Measurements from ENCODE around the gene GPC4.

The GPC4 gene

DNA sequence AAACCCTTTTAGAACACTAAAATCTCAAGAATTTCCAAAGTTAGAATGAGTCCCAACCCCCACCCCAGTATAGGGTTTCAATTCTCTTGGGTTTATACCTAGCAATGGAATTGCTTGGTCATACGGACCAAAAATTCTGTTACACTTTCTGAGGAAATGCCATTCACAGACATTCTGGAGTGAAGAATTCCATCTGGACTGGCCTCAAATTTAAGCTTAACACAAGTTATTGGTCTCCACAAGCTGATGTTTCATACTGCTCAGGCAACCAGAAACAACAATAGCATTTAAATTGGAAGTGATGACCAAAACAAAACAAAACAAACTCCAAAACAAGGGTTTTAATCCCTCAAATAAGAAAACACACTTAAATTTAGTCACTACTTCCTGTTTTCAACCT is 51.1 kb downstream of the GPC4 start:
- TF ChIP-seq, protein P1, sequence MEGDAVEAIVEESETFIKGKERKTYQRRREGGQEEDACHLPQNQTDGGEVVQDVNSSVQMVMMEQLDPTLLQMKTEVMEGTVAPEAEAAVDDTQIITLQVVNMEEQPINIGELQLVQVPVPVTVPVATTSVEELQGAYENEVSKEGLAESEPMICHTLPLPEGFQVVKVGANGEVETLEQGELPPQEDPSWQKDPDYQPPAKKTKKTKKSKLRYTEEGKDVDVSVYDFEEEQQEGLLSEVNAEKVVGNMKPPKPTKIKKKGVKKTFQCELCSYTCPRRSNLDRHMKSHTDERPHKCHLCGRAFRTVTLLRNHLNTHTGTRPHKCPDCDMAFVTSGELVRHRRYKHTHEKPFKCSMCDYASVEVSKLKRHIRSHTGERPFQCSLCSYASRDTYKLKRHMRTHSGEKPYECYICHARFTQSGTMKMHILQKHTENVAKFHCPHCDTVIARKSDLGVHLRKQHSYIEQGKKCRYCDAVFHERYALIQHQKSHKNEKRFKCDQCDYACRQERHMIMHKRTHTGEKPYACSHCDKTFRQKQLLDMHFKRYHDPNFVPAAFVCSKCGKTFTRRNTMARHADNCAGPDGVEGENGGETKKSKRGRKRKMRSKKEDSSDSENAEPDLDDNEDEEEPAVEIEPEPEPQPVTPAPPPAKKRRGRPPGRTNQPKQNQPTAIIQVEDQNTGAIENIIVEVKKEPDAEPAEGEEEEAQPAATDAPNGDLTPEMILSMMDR (IDR thresholded peaks at IDR 0.05; ENCODE audit: control insufficient read depth, extremely low read depth, insufficient read depth) = no peak
- no peak for DNase-seq (ENCODE audit: low read depth)
- H3K4me3 ChIP-seq (ENCODE audit: low read depth, low read length) = no peak overlapping the region

DNA sequence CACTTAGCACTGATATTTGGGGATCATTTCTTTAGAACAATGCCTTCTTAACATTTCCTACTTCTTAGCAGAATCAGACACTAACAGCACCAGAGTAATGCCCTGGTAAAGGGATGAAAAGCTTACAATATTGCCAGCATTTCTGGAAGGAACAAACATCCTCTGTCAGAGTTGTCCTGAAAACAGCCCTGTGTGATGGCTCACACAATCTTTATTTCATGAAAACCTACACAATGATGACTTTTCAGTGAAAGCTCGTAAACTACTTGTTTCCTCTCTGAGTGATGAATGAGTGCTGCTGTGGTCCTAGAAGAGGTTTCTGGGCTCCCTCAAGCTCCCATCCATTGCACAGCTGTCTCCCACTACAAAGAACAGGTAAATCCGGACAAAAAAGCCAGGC is 52.8 kb downstream of the GPC4 start:
- no peak overlapping the region for H3K4me3 ChIP-seq (ENCODE audit: low read depth, low read length)
- DNase-seq (ENCODE audit: low read depth) = no peak
- TF ChIP-seq, protein P1 (IDR thresholded peaks at IDR 0.05; ENCODE audit: control insufficient read depth, extremely low read depth, insufficient read depth) = no peak

DNA sequence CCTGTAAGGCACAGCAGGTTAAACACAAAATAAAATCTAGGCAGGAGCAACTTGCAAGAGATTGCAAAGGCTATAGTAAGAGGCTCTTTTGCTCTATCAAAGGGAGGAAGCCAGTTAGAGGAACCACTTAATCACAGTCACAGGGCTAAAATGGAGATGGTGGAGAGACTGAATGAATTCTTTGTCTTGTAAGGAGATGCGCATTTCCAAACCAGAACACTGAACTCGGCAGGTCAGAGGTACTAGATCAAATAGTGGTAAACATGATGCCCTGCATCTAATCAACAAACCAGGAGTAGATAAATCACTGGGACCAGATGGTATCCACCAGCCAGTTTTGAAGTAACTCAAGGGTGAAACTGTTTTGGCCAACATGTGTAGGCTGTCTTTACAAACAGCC is 55.8 kb downstream of the GPC4 start:
- no peak overlapping the region for H3K4me3 ChIP-seq (ENCODE audit: low read depth, low read length)
- no peak for DNase-seq (ENCODE audit: low read depth)
- TF ChIP-seq, protein P1 (IDR thresholded peaks at IDR 0.05; ENCODE audit: control insufficient read depth, extremely low read depth, insufficient read depth) = no peak

DNA sequence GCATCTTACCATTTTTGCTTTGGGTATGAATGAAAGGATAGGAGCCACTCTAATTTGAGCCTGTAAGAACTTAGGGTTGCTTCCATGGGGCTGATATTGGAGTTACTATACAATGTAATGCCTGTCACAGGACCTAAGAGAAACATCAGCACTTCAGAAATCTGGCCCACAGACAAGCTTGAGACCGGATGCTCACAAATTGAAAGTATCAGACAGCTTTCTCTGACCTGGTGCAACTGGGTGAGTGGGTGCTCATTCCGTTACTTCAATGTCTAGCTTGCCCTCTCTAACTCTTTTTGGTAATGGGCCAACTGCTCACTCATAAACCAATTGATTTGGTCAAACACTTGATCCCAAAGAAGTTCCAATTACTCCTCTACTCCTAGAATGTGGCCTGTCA is 62.1 kb downstream of the GPC4 start:
- TF ChIP-seq, protein P1 (IDR thresholded peaks at IDR 0.05; ENCODE audit: control insufficient read depth, extremely low read depth, insufficient read depth) = no peak
- H3K4me3 ChIP-seq (ENCODE audit: low read depth, low read length) = no peak overlapping the region
- no peak for DNase-seq (ENCODE audit: low read depth)

DNA sequence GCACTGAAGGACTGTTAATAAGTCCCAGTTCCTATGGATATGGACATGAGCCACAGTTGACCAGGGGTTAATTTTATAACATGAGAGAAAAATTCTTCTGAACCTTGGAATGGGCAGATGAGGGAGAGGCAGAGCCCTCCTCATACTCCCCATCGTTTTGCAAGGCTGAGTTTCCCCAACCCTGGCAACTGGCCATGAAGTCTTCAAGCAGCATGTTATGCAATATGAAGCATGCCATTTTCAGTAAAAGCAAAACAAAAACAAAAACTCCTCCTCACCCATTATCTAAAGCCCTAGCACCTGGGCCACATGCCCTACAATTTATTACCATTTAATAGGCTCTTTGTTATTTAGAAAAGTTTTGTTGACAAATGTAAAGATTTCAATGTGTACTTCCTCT is 64.5 kb downstream of the GPC4 start:
- DNase-seq (ENCODE audit: low read depth) = no peak
- TF ChIP-seq, protein P1 (IDR thresholded peaks at IDR 0.05; ENCODE audit: control insufficient read depth, extremely low read depth, insufficient read depth) = no peak
- H3K4me3 ChIP-seq (ENCODE audit: low read depth, low read length) = no peak overlapping the region

DNA sequence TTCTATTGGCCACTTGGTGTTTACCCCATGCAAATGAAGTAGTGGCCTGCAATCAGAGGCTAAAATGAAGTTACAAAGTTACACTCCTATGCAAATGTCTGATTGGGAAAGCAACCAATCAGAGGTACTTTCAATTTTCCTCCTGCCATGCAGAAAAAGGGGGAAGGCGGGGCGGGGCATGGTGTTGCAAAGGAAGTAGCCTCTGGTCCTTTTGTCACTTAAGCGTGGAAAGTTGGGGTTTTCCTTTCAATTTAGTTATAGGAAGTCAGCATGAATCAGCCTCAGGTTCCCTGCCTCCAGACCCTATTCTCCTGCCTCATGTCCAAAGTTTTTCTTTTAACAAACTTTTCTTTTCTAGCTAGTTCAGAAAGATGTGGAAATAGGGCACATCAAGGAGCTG is 69.3 kb downstream of the GPC4 start:
- DNase-seq (ENCODE audit: low read depth) = no peak
- TF ChIP-seq, protein P1 (IDR thresholded peaks at IDR 0.05; ENCODE audit: control insufficient read depth, extremely low read depth, insufficient read depth) = no peak
- H3K4me3 ChIP-seq (ENCODE audit: low read depth, low read length) = no peak overlapping the region

DNA sequence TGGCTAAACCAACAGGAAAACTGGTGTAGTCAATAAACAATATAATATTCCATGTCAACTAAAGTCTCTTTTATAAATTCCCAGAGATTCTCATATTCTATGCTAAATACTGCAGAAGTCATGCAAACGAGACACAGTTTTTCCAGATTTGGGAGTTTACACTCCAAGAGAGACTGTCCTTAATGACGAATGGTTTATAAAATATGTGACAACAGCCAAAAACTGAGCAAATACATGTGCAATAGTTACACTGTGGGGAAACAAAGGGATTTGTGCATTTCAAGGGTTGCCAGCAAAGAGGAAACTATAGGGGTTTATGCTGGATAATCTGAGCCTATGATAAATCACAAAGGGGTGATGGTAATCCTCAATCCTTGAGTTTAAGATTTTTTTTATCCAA is 75.7 kb downstream of the GPC4 start:
- H3K4me3 ChIP-seq (ENCODE audit: low read depth, low read length) = no peak overlapping the region
- no peak for DNase-seq (ENCODE audit: low read depth)
- TF ChIP-seq, protein P1 (IDR thresholded peaks at IDR 0.05; ENCODE audit: control insufficient read depth, extremely low read depth, insufficient read depth) = no peak
